NB4 (cell line): ENCODE data around the gene TLE6.
"Not testable (repeated sequence)": the region's sequence is repeated elsewhere in the genome, so short reads cannot be mapped to it uniquely, and the experiment has no call there.

Experiments
- DNase-seq: peaks from one replicate; pipeline ENCODE4 v3.0.0; 2010; ENCODE audit warnings: low read depth
- H3K4me3 ChIP-seq: one replicate; pipeline ENCODE4 v1.5.1; 2011; ENCODE audit warnings: mild to moderate bottlenecking, low read depth, low read length, moderate library complexity
- MYC ChIP-seq: IDR thresholded peaks from 2 replicates; pipeline ENCODE4 v1.6.1; 2011; ENCODE audit warnings: low read depth, low read length
- POLR2A ChIP-seq: IDR thresholded peaks from 2 replicates; pipeline ENCODE4 v1.6.1; 2011; ENCODE audit warnings: mild to moderate bottlenecking; ENCODE audit not compliant: insufficient read length; ENCODE audit errors: extremely low read depth
- TF ChIP-seq, protein P1 (sequence below): IDR thresholded peaks from 2 replicates; pipeline ENCODE4 v1.6.1; 2011; ENCODE audit warnings: low read depth, low read length
- TF ChIP-seq, protein P2 (sequence below): IDR thresholded peaks from one replicate; pipeline ENCODE4 v1.5.1; 2012; ENCODE audit warnings: low read depth, low read length

Gene TLE6

GRCh38 chr19:2977001-2977745 lies at the start of gene TLE6:
TSS of gene TLE6 (plus strand) at chr19:2977564. CDS start at chr19:2978234, 670 bp downstream.
- TF ChIP-seq, protein P1, sequence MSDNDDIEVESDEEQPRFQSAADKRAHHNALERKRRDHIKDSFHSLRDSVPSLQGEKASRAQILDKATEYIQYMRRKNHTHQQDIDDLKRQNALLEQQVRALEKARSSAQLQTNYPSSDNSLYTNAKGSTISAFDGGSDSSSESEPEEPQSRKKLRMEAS = peak; percentile 96
- TF ChIP-seq POLR2A (no peak), MYC (peak; percentile 61)
- TF ChIP-seq, protein P2, sequence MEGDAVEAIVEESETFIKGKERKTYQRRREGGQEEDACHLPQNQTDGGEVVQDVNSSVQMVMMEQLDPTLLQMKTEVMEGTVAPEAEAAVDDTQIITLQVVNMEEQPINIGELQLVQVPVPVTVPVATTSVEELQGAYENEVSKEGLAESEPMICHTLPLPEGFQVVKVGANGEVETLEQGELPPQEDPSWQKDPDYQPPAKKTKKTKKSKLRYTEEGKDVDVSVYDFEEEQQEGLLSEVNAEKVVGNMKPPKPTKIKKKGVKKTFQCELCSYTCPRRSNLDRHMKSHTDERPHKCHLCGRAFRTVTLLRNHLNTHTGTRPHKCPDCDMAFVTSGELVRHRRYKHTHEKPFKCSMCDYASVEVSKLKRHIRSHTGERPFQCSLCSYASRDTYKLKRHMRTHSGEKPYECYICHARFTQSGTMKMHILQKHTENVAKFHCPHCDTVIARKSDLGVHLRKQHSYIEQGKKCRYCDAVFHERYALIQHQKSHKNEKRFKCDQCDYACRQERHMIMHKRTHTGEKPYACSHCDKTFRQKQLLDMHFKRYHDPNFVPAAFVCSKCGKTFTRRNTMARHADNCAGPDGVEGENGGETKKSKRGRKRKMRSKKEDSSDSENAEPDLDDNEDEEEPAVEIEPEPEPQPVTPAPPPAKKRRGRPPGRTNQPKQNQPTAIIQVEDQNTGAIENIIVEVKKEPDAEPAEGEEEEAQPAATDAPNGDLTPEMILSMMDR = no peak
- DNase-seq = peak; percentile 94
- peak within 1 kb of the TSS; percentile 36 for H3K4me3 ChIP-seq

DNA sequence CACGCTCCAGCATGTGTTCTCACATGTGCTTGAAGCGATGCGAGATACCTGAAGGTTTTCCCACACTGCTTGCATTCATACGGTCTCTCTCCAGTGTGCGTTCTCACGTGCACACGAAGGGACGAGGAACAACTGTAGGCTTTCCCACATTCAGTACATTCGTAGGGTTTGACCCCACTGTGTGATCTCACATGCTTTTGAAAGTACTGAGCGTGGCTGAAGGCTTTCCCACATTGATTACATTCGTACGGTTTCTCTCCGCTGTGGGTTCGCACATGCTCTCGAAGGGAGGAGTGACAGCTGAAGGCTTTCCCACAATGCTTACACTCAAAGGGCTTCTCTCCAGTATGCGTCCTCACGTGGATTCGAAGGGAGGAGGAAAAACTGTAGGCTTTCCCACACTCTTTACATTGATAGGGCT lies 43.9 kb upstream of the TLE6 start:
- DNase-seq = no peak
- TF ChIP-seq POLR2A (no peak), MYC (no peak)
- TF ChIP-seq, protein P2 = no peak
- TF ChIP-seq, protein P1 = no peak
- H3K4me3 ChIP-seq = no peak overlapping the region

DNA sequence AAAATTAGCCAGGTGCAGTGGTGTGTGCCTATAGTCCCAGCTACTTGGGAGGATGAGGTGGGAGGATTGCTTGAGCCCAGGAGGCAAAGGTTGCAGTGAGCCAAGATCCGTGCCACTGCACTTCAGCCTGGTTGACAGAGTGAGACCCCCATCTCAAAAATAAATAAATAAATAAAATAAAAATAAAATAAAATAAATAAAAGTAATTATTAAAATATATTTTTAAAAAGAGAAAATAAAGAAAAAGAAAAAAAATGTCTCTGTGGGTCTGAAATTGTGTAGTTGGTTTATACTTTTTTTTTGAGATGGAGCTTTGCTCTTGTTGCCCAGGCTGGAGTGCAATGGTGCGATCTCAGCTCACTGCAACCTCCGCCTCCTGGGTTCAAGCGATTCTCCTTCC lies 41.5 kb upstream of the TLE6 start:
- DNase-seq, H3K4me3 ChIP-seq: not testable (repeated sequence)

- peak; percentile 69 for DNase-seq
- no peak for TF ChIP-seq MYC
- TF ChIP-seq POLR2A = no peak
- TF ChIP-seq, protein P2 = no peak
- TF ChIP-seq, protein P1 = no peak
- H3K4me3 ChIP-seq = peak overlapping the region; percentile 73
These were observed 34.3 kb upstream of the TLE6 start for GRCh38 chr19:2942928-2943640.

DNA sequence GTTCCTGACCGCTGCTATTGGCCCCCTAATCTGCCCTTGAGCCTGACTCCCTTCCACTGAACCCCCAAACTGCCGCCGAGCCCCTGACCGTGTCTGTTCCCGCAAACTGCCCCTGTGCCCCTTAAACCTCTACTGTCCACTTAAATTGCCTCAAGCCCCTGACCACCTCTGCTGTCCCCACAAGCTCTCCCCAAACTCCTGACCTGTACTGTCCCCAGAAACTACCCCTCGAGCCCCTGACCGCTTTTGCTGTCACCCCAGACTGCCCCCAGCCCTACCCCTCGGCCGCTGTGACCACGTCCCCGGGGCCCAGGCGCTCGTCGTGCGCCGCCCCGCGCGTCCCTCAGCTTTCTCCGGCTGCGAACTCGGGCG lies 33.0 kb upstream of the TLE6 start:
- DNase-seq = no peak
- TF ChIP-seq, protein P1 = no peak
- TF ChIP-seq POLR2A = no peak
- TF ChIP-seq, protein P2 = no peak
- TF ChIP-seq MYC = no peak
- peak overlapping the region; percentile 75 for H3K4me3 ChIP-seq

GRCh38 chr19:2944775-2945574 lies 32.4 kb upstream of the TLE6 start, which contains the start of gene ZNF77:
TSS of gene ZNF77 (minus strand) at chr19:2944971. CDS start at chr19:2944840, 131 bp downstream.
- peak within 1 kb of the TSS; percentile 75 for H3K4me3 ChIP-seq
- peak; percentile 96 for DNase-seq
- TF ChIP-seq POLR2A = peak; percentile 27
- TF ChIP-seq, protein P1 = no peak
- TF ChIP-seq MYC = 0 out of 2 replicates have a peak, but pooled peaks have one; percentile 10
- TF ChIP-seq, protein P2 = no peak
